Right lobe of liver (tissue), 4 donors: ENCODE measurements around the gene PCGF2.

Source experiments
- POLR2A ChIP-seq: fragments of 450-650 bp; IDR thresholded peaks from one replicate; pipeline ENCODE4 v1.6.1; 2017; ENCODE audit warnings: antibody characterized with exemption, mild to moderate bottlenecking
- TF ChIP-seq, protein P1 (sequence below), 4 donors: fragments of 200-600 bp in 3 of 4; fragments of 450-650 bp in 1 of 4; IDR thresholded peaks; one replicate each; pipeline versions ENCODE4 v1.5.1 to v1.8.0; 2016 to 2022; ENCODE audit warnings: antibody characterized with exemption in 4 of 4, mild to moderate bottlenecking in 2 of 4
- donor health status: DM: no; HTN: no; CAD: no.
- donor health status: DM: no; HTN: no; CAD: no.
- donor health status: DM: no; HTN: yes; CAD: no.

GRCh38 chr17:38751808-38752307 lies 3.7 kb upstream of the PCGF2 start:
- TF ChIP-seq, protein P1, sequence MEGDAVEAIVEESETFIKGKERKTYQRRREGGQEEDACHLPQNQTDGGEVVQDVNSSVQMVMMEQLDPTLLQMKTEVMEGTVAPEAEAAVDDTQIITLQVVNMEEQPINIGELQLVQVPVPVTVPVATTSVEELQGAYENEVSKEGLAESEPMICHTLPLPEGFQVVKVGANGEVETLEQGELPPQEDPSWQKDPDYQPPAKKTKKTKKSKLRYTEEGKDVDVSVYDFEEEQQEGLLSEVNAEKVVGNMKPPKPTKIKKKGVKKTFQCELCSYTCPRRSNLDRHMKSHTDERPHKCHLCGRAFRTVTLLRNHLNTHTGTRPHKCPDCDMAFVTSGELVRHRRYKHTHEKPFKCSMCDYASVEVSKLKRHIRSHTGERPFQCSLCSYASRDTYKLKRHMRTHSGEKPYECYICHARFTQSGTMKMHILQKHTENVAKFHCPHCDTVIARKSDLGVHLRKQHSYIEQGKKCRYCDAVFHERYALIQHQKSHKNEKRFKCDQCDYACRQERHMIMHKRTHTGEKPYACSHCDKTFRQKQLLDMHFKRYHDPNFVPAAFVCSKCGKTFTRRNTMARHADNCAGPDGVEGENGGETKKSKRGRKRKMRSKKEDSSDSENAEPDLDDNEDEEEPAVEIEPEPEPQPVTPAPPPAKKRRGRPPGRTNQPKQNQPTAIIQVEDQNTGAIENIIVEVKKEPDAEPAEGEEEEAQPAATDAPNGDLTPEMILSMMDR (IDR thresholded peaks at IDR 0.05), result no peak
- TF ChIP-seq POLR2A, result no peak
